ENCODE measurements around the gene HNF1B.

HNF1B gene

GRCh38 chr17:37744961-37745800 is at the start of gene HNF1B:
Gene HNF1B, minus strand, starts transcription at chr17:37745059. Its CDS starts 175 bp downstream, at chr17:37744884.
- Histone ChIP-seq H3K4me1 (ENCODE audit: low read length) (0 out of 2 replicates have a peak, but pooled peaks cover 9% of the 10 kb centered on the region), H2AFZ (ENCODE audit: low read length) (peak within 1 kb of the TSS; percentile 64), H3K79me2 (ENCODE audit: low read length) (no peaks in the 10 kb centered on the region), H3K27me3 (replicated peaks; ENCODE audit: insufficient read depth, low read length) (peaks cover 20% of the 10 kb centered on the region), H3K4me3 (ENCODE audit: low read length) (peak within 1 kb of the TSS; percentile 77), H3K9me3 (replicated peaks; ENCODE audit: insufficient read depth, low read length) (no peaks in the 10 kb centered on the region), H3K9ac (ENCODE audit: low read length) (peak within 1 kb of the TSS; percentile 33), H3F3A (ENCODE audit: insufficient read depth, low read length) (no peaks in the 10 kb centered on the region), H3K27ac (ENCODE audit: low read length) (peak within 1 kb of the TSS; percentile 37; the same call in 1 of the 2 replicates), H4K20me1 (ENCODE audit: insufficient read depth, low read length) (no peaks in the 10 kb centered on the region), H3K36me3 (replicated peaks; ENCODE audit: insufficient read depth, low read length) (no peaks in the 10 kb centered on the region), H3K9me2 (replicated peaks; ENCODE audit: insufficient read depth, low read length) (no peaks in the 10 kb centered on the region), H3K4me2 (ENCODE audit: low read depth, low read length) (peak within 1 kb of the TSS; percentile 83)
- DNase-seq: peak; percentile 47
- TF ChIP-seq EZH2 (optimal IDR thresholded peaks at IDR 0.05; ENCODE audit: low read depth, low read length) (no peak), EZH2phosphoT487 (IDR thresholded peaks at IDR 0.05; ENCODE audit: low read length) (no peak)
- TF ChIP-seq, protein P1, sequence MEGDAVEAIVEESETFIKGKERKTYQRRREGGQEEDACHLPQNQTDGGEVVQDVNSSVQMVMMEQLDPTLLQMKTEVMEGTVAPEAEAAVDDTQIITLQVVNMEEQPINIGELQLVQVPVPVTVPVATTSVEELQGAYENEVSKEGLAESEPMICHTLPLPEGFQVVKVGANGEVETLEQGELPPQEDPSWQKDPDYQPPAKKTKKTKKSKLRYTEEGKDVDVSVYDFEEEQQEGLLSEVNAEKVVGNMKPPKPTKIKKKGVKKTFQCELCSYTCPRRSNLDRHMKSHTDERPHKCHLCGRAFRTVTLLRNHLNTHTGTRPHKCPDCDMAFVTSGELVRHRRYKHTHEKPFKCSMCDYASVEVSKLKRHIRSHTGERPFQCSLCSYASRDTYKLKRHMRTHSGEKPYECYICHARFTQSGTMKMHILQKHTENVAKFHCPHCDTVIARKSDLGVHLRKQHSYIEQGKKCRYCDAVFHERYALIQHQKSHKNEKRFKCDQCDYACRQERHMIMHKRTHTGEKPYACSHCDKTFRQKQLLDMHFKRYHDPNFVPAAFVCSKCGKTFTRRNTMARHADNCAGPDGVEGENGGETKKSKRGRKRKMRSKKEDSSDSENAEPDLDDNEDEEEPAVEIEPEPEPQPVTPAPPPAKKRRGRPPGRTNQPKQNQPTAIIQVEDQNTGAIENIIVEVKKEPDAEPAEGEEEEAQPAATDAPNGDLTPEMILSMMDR (IDR thresholded peaks at IDR 0.05; ENCODE audit: low read length): 0 out of 2 replicates have a peak, but pooled peaks have one; percentile 6

GRCh38 chr17:37792787-37793186 is 47.9 kb upstream of the HNF1B start:
- Histone ChIP-seq H3K36me3 (replicated peaks; ENCODE audit: insufficient read depth, low read length) (no peaks in the 10 kb centered on the region), H3K9me3 (replicated peaks; ENCODE audit: insufficient read depth, low read length) (no peaks in the 10 kb centered on the region), H4K20me1 (ENCODE audit: insufficient read depth, low read length) (no peaks in the 10 kb centered on the region), H3K9ac (ENCODE audit: low read length) (no peak overlapping the region), H3K27me3 (replicated peaks; ENCODE audit: insufficient read depth, low read length) (no peaks in the 10 kb centered on the region), H3K4me2 (ENCODE audit: low read depth, low read length) (no peak overlapping the region), H3K9me2 (replicated peaks; ENCODE audit: insufficient read depth, low read length) (no peaks in the 10 kb centered on the region), H3K79me2 (ENCODE audit: low read length) (no peaks in the 10 kb centered on the region), H3K4me3 (ENCODE audit: low read length) (no peak overlapping the region), H3K27ac (ENCODE audit: low read length) (no peak overlapping the region), H3K4me1 (ENCODE audit: low read length) (peaks cover 4% of the 10 kb centered on the region; the same call in 1 of the 2 replicates), H3F3A (ENCODE audit: insufficient read depth, low read length) (no peaks in the 10 kb centered on the region), H2AFZ (ENCODE audit: low read length) (no peak overlapping the region)
- no peak for DNase-seq
- TF ChIP-seq, protein P1 (IDR thresholded peaks at IDR 0.05; ENCODE audit: low read length): no peak
- no peak for TF ChIP-seq EZH2 (optimal IDR thresholded peaks at IDR 0.05; ENCODE audit: low read depth, low read length)
- TF ChIP-seq EZH2phosphoT487 (IDR thresholded peaks at IDR 0.05; ENCODE audit: low read length): no peak

- no peaks in the 10 kb centered on the region for H3K9me2 ChIP-seq (replicated peaks; ENCODE audit: insufficient read depth, low read length)
- peak overlapping the region; percentile 50 for H2AFZ ChIP-seq (ENCODE audit: low read length)
- H3K36me3 ChIP-seq (replicated peaks; ENCODE audit: insufficient read depth, low read length): no peaks in the 10 kb centered on the region
- no peak overlapping the region for H3K9ac ChIP-seq (ENCODE audit: low read length)
- H4K20me1 ChIP-seq (ENCODE audit: insufficient read depth, low read length): no peaks in the 10 kb centered on the region
- no peak overlapping the region for H3K27ac ChIP-seq (ENCODE audit: low read length)
- peak overlapping the region; percentile 43 for H3K4me2 ChIP-seq (ENCODE audit: low read depth, low read length)
- no peaks in the 10 kb centered on the region for H3K9me3 ChIP-seq (replicated peaks; ENCODE audit: insufficient read depth, low read length)
- no peaks in the 10 kb centered on the region for H3F3A ChIP-seq (ENCODE audit: insufficient read depth, low read length)
- no peak for TF ChIP-seq EZH2 (optimal IDR thresholded peaks at IDR 0.05; ENCODE audit: low read depth, low read length)
- TF ChIP-seq, protein P1 (IDR thresholded peaks at IDR 0.05; ENCODE audit: low read length): peak; percentile 87
- H3K4me3 ChIP-seq (ENCODE audit: low read length): no peak overlapping the region
- no peaks in the 10 kb centered on the region for H3K27me3 ChIP-seq (replicated peaks; ENCODE audit: insufficient read depth, low read length)
- H3K79me2 ChIP-seq (ENCODE audit: low read length): no peaks in the 10 kb centered on the region
- peaks cover 4% of the 10 kb centered on the region; the same call in 1 of the 2 replicates for H3K4me1 ChIP-seq (ENCODE audit: low read length)
- DNase-seq: peak; percentile 77
Observed at GRCh38 chr17:37791447-37792399, 46.9 kb upstream of the HNF1B start.
